Measurements from ENCODE around the gene NAA16.
"Not testable (repeated sequence)": the region's sequence is repeated elsewhere in the genome, so short reads cannot be mapped to it uniquely, and the experiment has no call there.

NAA16 gene

GRCh38 chr13:41310963-41311405, at the start of gene NAA16:
TSS of gene NAA16 (plus strand) at chr13:41311267. CDS start at chr13:41311529, 262 bp downstream.
- peak; percentile 99 for DNase-seq

- DNase-seq = peak; percentile 82
These were observed 47.7 kb upstream of the NAA16 start, which contains the start of gene MTRF1 for GRCh38 chr13:41263261-41263971. TSS of gene MTRF1 (minus strand) at chr13:41263576. CDS start at chr13:41260907, 2,669 bp downstream.

DNA sequence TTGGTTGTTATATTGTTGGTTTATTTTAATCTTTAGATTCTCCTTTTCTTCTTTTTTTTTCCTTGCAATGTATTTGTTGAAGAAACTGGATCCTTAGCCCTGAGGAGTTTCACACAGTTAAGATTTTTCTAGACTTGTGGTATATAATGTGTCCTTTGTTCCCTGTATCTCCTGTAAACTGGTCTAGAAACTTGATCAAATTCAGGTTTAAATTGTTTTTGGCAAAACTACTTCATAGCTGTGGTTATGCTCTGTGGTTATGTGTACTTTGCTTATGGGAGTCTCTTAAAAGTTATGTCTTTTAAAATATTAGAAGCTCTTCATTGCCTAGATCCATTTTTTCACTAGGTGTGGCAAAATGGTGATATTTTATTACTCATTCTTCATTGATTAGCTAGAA, 44.0 kb upstream of the NAA16 start:
- no peak for DNase-seq

GRCh38 chr13:41268764-41269163, 42.3 kb upstream of the NAA16 start:
- no peak for DNase-seq

DNA sequence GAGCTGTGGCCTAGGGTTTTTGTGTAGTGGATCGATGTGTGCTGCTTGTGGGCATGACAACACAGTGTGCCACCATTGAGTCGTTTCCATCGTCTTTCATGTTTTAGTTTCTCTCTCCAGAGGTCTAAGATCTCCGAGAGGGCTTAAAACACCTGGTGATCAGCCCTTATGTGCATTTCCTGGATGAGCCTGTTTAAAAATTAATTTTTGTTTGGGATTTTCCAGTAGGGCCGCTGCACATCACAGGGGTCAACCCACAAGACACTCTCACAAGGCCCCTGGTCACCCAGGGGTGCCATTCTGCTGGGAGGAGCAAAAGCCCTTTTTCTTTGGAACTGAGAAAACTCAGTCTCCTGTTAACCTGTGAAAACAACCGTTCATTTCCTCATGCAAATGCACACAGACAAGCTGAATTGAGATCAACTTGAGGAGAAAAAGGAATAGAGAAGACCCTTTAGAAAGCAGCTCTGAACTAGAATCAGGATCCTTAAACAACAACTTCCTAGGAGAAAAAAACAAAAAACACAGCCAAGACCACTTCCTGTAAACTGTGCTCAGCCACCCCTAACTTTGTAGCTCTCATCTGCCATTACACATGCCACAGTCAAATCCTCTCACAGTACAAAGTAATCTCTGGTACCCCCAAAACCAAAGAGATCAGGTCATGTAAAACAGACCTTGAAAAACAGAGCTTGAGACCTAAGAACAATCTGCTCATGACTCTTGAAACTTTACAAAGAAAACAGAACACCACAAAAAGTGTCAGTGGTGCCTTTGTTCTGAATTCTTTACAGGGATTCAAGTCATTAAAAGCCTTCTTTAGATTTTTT, 39.4 kb upstream of the NAA16 start:
- no peak for DNase-seq

GRCh38 chr13:41273831-41274441, 37.1 kb upstream of the NAA16 start:
- DNase-seq = no peak

- no peak for DNase-seq
These were observed 36.2 kb upstream of the NAA16 start for GRCh38 chr13:41274881-41275280.

GRCh38 chr13:41276824-41277223, 34.2 kb upstream of the NAA16 start:
- no peak for DNase-seq

- not testable (repeated sequence) for DNase-seq
These were observed 31.9 kb upstream of the NAA16 start for GRCh38 chr13:41279156-41279555.

DNA sequence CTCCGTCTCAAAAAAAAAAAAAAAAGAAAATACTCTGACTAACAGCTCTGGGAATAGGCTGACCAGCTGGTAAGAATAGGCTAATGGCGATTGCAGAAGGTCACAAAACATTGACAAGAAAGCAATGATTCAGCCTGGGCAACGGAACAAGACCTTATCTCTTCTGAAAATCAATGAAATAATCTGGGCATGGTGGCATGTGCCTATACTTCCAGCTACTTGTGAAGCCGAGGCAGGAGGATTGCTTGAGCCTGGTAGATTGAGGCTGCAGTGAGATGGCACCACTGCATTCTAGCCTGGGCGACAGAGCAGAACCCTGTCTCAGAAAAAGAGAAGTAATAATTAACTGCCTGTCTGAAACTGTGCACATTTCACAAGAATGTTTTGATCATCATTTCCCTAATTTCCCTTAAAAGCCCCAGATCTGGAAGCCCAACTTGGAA, 28.9 kb upstream of the NAA16 start:
- DNase-seq = no peak

- DNase-seq = no peak
These were observed 26.4 kb upstream of the NAA16 start for GRCh38 chr13:41284512-41285288.

DNA sequence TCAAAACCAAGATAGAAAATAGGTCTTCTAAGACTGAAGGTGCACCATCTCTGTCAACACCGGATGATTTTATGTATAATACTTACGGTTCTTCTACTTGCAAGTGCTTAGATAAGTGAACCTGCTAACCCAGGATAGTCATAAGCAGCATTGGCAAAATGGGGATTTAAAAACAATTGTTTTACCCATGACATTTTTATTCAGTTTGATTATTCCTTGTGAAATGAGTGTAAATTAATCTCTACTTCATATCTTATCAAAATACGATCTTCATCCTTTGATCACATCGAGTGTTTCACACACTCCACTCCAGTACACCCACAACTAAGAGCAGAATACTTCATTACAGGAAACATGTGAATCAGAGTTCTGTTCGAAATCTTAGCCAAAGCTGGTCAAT, 24.7 kb upstream of the NAA16 start:
- DNase-seq = no peak

DNA sequence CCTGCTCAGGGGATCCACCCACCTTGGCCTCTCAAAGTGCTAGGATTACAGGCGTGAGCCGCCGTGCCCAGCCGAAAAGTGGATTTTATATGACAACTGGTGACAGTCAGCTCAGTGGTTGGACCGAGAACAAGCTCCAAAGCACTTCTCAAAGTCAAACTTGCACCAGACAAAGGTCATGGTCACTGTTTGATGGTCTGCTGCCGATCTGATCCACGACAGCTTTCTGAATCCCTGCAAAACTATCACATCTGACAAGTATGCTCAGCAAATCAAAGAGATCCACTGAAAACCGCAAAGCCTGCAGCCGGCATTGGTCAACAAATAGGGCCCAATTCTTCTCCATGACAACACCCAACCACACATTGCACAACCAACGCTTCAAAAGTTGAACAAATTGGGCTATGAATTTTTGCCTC, 21.6 kb upstream of the NAA16 start:
- no peak for DNase-seq

GRCh38 chr13:41291246-41291645, 19.8 kb upstream of the NAA16 start:
- no peak for DNase-seq

DNA sequence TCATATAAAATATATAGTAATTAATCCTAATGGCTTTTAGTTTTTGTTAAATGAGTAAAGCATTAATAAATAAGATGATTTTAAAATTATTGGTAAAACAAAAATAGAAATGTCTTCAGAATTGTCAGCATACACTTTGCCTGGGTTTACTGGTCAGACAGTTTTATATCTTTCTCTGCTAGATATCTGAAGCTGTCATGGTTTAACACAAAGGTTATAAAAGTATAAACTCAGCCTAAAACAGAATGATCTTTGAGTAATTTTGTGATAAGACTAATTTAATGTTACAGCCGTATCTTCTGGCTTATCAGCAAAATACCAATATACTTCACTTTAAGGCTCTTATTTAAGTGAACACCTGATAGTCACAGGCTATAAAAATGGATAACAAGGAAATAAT, 17.8 kb upstream of the NAA16 start:
- DNase-seq = no peak

DNA sequence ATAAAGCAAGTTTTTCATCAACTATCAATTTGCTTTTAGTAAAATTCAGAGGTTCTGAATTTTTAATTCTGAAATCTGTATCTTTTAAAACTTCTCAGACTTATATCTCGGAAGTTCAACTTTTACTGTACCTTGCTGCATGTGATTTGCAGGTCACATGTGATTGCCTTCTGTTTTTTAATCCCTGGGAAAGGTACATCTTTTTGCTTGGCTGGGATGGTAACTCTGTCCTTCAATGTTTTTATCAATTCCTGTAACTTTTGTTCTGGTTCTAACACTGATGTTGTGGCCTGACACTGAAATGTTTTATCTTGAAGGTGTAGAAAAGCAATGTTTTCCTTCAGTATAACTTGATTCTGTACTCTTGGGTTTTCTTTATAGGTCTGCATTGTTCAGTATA, 16.2 kb upstream of the NAA16 start:
- DNase-seq = no peak

- DNase-seq = no peak
These were observed 15.1 kb upstream of the NAA16 start for GRCh38 chr13:41295973-41296372.

DNA sequence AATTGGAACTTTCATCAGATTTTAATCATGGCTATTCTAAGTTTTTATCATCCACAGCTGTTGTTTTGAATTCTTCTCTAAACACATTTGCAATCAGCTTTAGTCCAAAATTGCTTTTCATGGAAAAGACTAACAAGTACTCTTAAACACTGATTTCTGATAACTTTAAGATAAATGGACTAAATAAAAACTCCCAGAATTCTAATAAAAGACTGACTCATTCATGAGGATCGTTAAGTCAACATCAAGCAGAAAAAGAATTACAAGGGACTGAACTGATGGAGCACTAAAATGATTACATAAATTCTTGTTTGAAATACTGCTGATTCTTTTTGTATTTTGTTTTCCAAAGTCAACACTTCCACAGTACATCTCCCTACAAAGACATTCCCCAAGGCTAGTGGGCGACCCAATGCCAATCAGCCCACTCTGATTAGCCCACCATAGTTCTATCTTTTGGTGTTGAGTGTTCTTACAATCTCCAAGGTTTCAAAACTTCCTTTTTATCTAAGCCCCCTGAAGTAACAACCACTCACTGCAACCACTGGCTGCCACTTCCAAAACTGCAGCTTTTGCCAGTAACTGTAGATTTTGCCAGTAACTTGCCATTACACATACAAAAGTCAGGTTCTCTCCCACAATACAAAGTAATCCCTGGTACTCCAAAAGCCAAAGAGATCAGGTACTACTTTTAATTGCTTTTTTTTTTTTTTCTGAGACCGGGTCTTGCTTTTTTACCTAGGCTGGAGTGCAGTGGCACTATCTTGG, 14.0 kb upstream of the NAA16 start:
- DNase-seq = no peak

DNA sequence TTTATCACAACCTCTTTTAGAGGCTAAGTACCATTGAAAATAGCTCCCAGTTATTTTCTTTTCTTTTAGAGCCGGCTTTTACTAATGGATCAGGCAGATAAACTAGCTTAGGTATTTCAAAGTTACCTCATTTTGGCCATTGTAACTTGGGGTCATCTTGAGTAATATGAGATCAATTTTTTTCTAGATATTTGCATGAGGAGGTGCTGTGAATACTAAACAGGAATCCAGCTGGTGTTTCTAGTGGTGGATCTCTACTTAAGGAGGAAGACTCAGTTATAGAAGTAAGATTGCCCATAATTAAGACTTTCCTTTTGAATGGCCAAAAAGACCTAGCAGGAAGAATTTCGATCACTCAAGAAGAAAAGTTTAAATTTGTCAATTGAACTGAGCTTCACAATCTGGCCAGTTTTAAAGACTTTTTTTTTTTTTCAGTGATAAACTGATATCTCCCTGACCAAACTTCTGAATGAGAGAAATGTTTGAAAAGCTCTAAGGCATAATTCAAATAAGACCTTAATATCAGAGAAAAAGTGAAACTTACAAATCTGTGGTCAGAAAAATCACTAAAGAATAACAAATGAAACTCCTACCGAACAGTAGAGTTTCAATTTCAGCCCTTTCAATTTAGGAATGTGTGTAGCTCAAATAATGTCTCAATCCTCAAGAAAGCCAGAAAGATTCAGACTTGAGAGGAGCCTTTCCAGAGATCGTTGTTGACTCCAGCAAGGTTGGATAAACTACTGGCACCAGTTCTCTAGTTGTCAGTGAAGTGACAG, 11.6 kb upstream of the NAA16 start:
- DNase-seq = no peak

- no peak for DNase-seq
These were observed 8.3 kb upstream of the NAA16 start for GRCh38 chr13:41302743-41303142.

DNA sequence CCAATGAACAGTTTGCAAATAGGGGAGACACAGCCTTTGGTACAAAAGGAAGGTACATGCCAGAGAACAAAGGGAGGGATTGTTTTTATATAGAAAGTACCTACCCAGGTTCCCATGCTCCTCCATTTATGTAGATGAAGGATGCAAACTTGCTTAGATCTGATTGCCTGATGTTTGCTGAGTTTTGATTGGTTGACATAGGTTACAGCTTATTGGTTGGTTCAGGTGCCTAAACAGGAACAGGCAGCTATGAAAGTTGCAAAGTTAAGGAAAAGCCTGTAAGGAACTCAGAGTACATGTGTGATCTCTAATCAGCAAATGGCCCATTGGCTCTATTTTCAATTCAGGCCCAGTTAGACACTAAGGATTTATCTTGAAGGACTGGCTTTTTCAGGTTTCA, 6.5 kb upstream of the NAA16 start:
- no peak for DNase-seq

All from stimulated activated CD8-positive, alpha-beta memory T cell treated with anti-CD3 and anti-CD28 coated beads, Interleukin-4, amount 100 ng/mL, for 48 hours (primary cell).